Common myeloid progenitor, CD34-positive (primary cell): ENCODE measurements around the gene MAP3K9.

ENCODE experiments used
- CTCF ChIA-PET: fragments of 350-600 bp; sonication (Branson Sonifier 250); formaldehyde crosslinking; loops from one replicate; lab custom pipeline; 2021; ENCODE audit warnings: antibody characterized with exemption; lab: Charles Lee
- POLR2A ChIA-PET: fragments of 350-600 bp; sonication (Branson Sonifier 250); formaldehyde crosslinking; loops from one replicate; lab custom pipeline; 2021; ENCODE audit warnings: antibody characterized with exemption; lab: Charles Lee
- DNase-seq, 3 donors: peaks; one replicate each; pipeline versions ENCODE4 v3.0.0 to v3.0.0-alpha.2; 2013
- H3K27ac ChIP-seq, 2 experiments: 1 replicate in 1 of 2; 2 replicates in 1 of 2; pipeline ENCODE4 v1.7.0; 2013; ENCODE audit warnings: inconsistent platforms in 2 of 2, low read length in 2 of 2, mild to moderate bottlenecking in 2 of 2, low read depth in 1 of 2, moderate library complexity in 1 of 2; ENCODE audit not compliant: severe bottlenecking in 2 of 2, insufficient read depth in 1 of 2, poor library complexity in 1 of 2
- H3K27me3 ChIP-seq, 5 experiments: replicated peaks in 2 of 5; 1 replicate in 3 of 5; 2 replicates in 2 of 5; pipeline versions ENCODE4 v1.6.1 to v1.7.0; 2013; ENCODE audit warnings: low read length in 4 of 5, mild to moderate bottlenecking in 2 of 5, moderate library complexity in 2 of 5, inconsistent platforms in 1 of 5; ENCODE audit not compliant: insufficient read depth in 5 of 5, control insufficient read depth in 4 of 5
- H3K36me3 ChIP-seq, 4 experiments: 1 replicate in 2 of 4; 2 replicates in 2 of 4; pipeline versions ENCODE4 v1.6.1 to v1.7.0; 2013; ENCODE audit warnings: low read length in 3 of 4, control low read depth in 1 of 4, mild to moderate bottlenecking in 1 of 4; ENCODE audit not compliant: control insufficient read depth in 4 of 4, insufficient read depth in 4 of 4
- H3K4me1 ChIP-seq, 4 experiments: 1 replicate in 3 of 4; 2 replicates in 1 of 4; pipeline versions ENCODE4 v1.6.1 to v1.7.1; 2013; ENCODE audit warnings: low read length in 3 of 4, mild to moderate bottlenecking in 3 of 4, control low read depth in 1 of 4, inconsistent platforms in 1 of 4, moderate library complexity in 1 of 4; ENCODE audit not compliant: control insufficient read depth in 4 of 4, insufficient read depth in 4 of 4; ENCODE audit errors: control extremely low read depth in 1 of 4
- H3K4me3 ChIP-seq, 7 experiments: 1 replicate in 4 of 7; 2 replicates in 3 of 7; pipeline versions ENCODE4 v1.5.1 to v1.7.0; 2013; ENCODE audit warnings: mild to moderate bottlenecking in 7 of 7, low read length in 6 of 7, moderate library complexity in 6 of 7, inconsistent platforms in 2 of 7, low read depth in 2 of 7, control low read depth in 1 of 7; ENCODE audit not compliant: insufficient read depth in 4 of 7, control insufficient read depth in 1 of 7; ENCODE audit errors: extremely low read depth in 1 of 7
- H3K9me3 ChIP-seq, 5 experiments: 1 replicate in 4 of 5; 2 replicates in 1 of 5; pipeline versions ENCODE4 v1.6.1 to v1.7.1; 2013; ENCODE audit warnings: low read length in 4 of 5, mild to moderate bottlenecking in 2 of 5, inconsistent platforms in 1 of 5, low read depth in 1 of 5, moderate library complexity in 1 of 5; ENCODE audit not compliant: control insufficient read depth in 4 of 5, insufficient read depth in 2 of 5; ENCODE audit errors: control extremely low read depth in 1 of 5
- WGBS: methylation state at CpG from one replicate; pipeline ENCODE4 v1.1.5; 2013; ENCODE audit not compliant: insufficient coverage; 5-methylcytosine and 5-hydroxymethylcytosine counted together

The MAP3K9 gene

GRCh38 chr14:70789961-70790360 lies 19.4 kb downstream of the MAP3K9 start:
- H3K36me3 ChIP-seq = peaks cover 0 to 3% (median 0%) of the 10 kb centered on the region in 4 experiments
- ChIA-PET POLR2A (no interaction called here), CTCF (interaction anchor here (0.7 to 1.0 kb wide), 2 partner anchors 9 to 829 kb away, joined by 3 read pairs; no protein-coding TSS in a partner anchor)
- no peaks in the 10 kb centered on the region for H3K9me3 ChIP-seq
- H3K4me1 ChIP-seq = no peaks in the 10 kb centered on the region
- no peak overlapping the region for H3K27ac ChIP-seq
- no peak for DNase-seq
- peaks cover 0 to 84% (median 0%) of the 10 kb centered on the region in 5 experiments for H3K27me3 ChIP-seq
- H3K4me3 ChIP-seq = no peak overlapping the region
- whole genome bisulfite sequencing = 88% methylated on average over 3 of the region's 4 CpGs

- H3K27me3 ChIP-seq = peaks cover 0 to 90% (median 0%) of the 10 kb centered on the region in 5 experiments
- peak in 2 of 3 donors; percentile 22 for DNase-seq
- H3K9me3 ChIP-seq = no peaks in the 10 kb centered on the region
- H3K36me3 ChIP-seq = peaks cover 0 to 3% (median 0%) of the 10 kb centered on the region in 4 experiments
- H3K27ac ChIP-seq = no peak overlapping the region
- H3K4me3 ChIP-seq = no peak overlapping the region
- ChIA-PET POLR2A (no interaction called here), CTCF (interaction anchor here (0.7 to 1.0 kb wide), 2 partner anchors 8 to 828 kb away, joined by 3 read pairs; no protein-coding TSS in a partner anchor)
- no peaks in the 10 kb centered on the region for H3K4me1 ChIP-seq
- 35% methylated on average over 3 of the region's 4 CpGs for WGBS
Observed at GRCh38 chr14:70789361-70789760, 20.0 kb downstream of the MAP3K9 start.

GRCh38 chr14:70788898-70789297 lies 20.4 kb downstream of the MAP3K9 start:
- Histone ChIP-seq H3K27ac (no peak overlapping the region), H3K9me3 (no peaks in the 10 kb centered on the region), H3K4me1 (no peaks in the 10 kb centered on the region), H3K4me3 (no peak overlapping the region), H3K36me3 (peaks cover 0 to 3% (median 0%) of the 10 kb centered on the region in 4 experiments), H3K27me3 (peaks cover 0 to 90% (median 0%) of the 10 kb centered on the region in 5 experiments)
- CTCF ChIA-PET = interaction anchor here (1.0 kb wide), 1 partner anchor 8 kb away, joined by 3 read pairs; no protein-coding TSS in a partner anchor
- POLR2A ChIA-PET = no interaction called here
- WGBS = 97% methylated on average over 6 of the region's 6 CpGs
- DNase-seq = no peak

- CTCF ChIA-PET = no interaction called here
- Histone ChIP-seq H3K4me1 (peaks cover 0 to 19% (median 6%) of the 10 kb centered on the region in 4 experiments), H3K27ac (no peak overlapping the region), H3K27me3 (peaks cover 0 to 68% (median 0%) of the 10 kb centered on the region in 5 experiments), H3K4me3 (no peak overlapping the region), H3K9me3 (no peaks in the 10 kb centered on the region), H3K36me3 (no peaks in the 10 kb centered on the region)
- DNase-seq = no peak
- POLR2A ChIA-PET = no interaction called here
- 95% methylated on average over 6 of the region's 9 CpGs for WGBS
Observed at GRCh38 chr14:70785556-70785955, 23.8 kb downstream of the MAP3K9 start.

GRCh38 chr14:70784886-70785285 lies 24.4 kb downstream of the MAP3K9 start:
- Histone ChIP-seq H3K36me3 (no peaks in the 10 kb centered on the region), H3K9me3 (no peaks in the 10 kb centered on the region), H3K4me3 (no peak overlapping the region), H3K4me1 (peaks cover 5 to 26% (median 12%) of the 10 kb centered on the region in 4 experiments), H3K27ac (no peak overlapping the region), H3K27me3 (peaks cover 0 to 64% (median 0%) of the 10 kb centered on the region in 5 experiments)
- ChIA-PET CTCF (no interaction called here), POLR2A (no interaction called here)
- DNase-seq = no peak
- 100% methylated on average over 2 of the region's 2 CpGs for WGBS

GRCh38 chr14:70782361-70782760 lies 27.0 kb downstream of the MAP3K9 start:
- H3K4me3 ChIP-seq = no peak overlapping the region
- 22% methylated on average over 1 of the region's 2 CpGs for WGBS
- H3K27me3 ChIP-seq = peaks cover 0 to 62% (median 4%) of the 10 kb centered on the region in 5 experiments
- no peaks in the 10 kb centered on the region for H3K9me3 ChIP-seq
- ChIA-PET CTCF (no interaction called here), POLR2A (no interaction called here)
- H3K4me1 ChIP-seq = peaks cover 10 to 29% (median 14%) of the 10 kb centered on the region in 4 experiments
- peak; percentile 61 to 94 (median 91) for DNase-seq
- no peaks in the 10 kb centered on the region for H3K36me3 ChIP-seq
- no peak overlapping the region for H3K27ac ChIP-seq

GRCh38 chr14:70780396-70781075 lies 28.8 kb downstream of the MAP3K9 start:
- Histone ChIP-seq H3K4me3 (peak overlapping the region in 2 of 7 experiments; percentile 16 to 18), H3K27ac (no peak overlapping the region), H3K27me3 (peaks cover 0 to 62% (median 6%) of the 10 kb centered on the region in 5 experiments), H3K36me3 (no peaks in the 10 kb centered on the region), H3K4me1 (peaks cover 10 to 29% (median 14%) of the 10 kb centered on the region in 4 experiments), H3K9me3 (no peaks in the 10 kb centered on the region)
- ChIA-PET CTCF (interaction anchor here (0.8 to 1.8 kb wide), 4 partner anchors 9 to 37 kb away, joined by 3 to 4 read pairs (median 3); no protein-coding TSS in a partner anchor), POLR2A (interaction anchor here (0.7 kb wide), 1 partner anchor 59 kb away, joined by 3 read pairs; no protein-coding TSS in a partner anchor)
- 9% methylated on average over 9 of the region's 9 CpGs for WGBS
- peak; percentile 74 to 91 (median 89) for DNase-seq
